Bronchial epithelial cell (primary cell): Measurements from ENCODE around the gene ADAMTSL3. TPM values are rescaled to one million over a fixed set of nuclear protein-coding genes. Genes with fewer than 3 reads are reported as not detected.

Experiments
- DNase-seq: peaks from one replicate; pipeline ENCODE4 v3.0.0-alpha.2; 2010; ENCODE audit warnings: low read depth
- FAIRE-seq: peaks from 2 replicates; lab custom pipeline; 2011; peaks lifted over from hg19 to GRCh38; lab: Jason Lieb, UNC
- H3K27me3 ChIP-seq: 2 replicates; pipeline ENCODE4 v1.5.1; 2011; ENCODE audit warnings: low read length; ENCODE audit not compliant: control insufficient read depth, insufficient read depth
- H3K36me3 ChIP-seq: 2 replicates; pipeline ENCODE4 v1.5.1; 2011; ENCODE audit warnings: low read length; ENCODE audit not compliant: control insufficient read depth, insufficient read depth
- H3K4me3 ChIP-seq: 2 replicates; pipeline ENCODE4 v1.5.1; 2011; ENCODE audit warnings: mild to moderate bottlenecking, low read depth, low read length, control low read depth
- CTCF ChIP-seq: IDR thresholded peaks from 2 replicates; pipeline ENCODE4 v1.5.1; 2011; ENCODE audit warnings: mild to moderate bottlenecking, moderate library complexity, low read length, control low read depth, inconsistent platforms; ENCODE audit not compliant: insufficient read depth, severe bottlenecking
- total RNA-seq: library from RNA; depleted of rRNA; stranded (reverse); fragments of >200 nt; gene quantifications from 2 replicates; pipeline ENCODE4 v1.2.1, GENCODE V29; 2014

The ADAMTSL3 gene
- total RNA-seq, 1 donor from 2014 or later: 0.79 TPM

- no peak overlapping the region for H3K4me3 ChIP-seq
- DNase-seq: no peak
- TF ChIP-seq CTCF: no peak
- no peaks in the 10 kb centered on the region for H3K36me3 ChIP-seq
- FAIRE-seq: no peak
- H3K27me3 ChIP-seq: no peaks in the 10 kb centered on the region
Observed at GRCh38 chr15:83940136-83940535, 286.2 kb downstream of the ADAMTSL3 start.

GRCh38 chr15:83943043-83943442 is 289.1 kb downstream of the ADAMTSL3 start:
- Histone ChIP-seq H3K27me3 (no peaks in the 10 kb centered on the region), H3K36me3 (no peaks in the 10 kb centered on the region), H3K4me3 (no peak overlapping the region)
- FAIRE-seq (no peak), DNase-seq (peak; percentile 62)
- TF ChIP-seq CTCF: no peak

GRCh38 chr15:83943849-83944404 is 290.0 kb downstream of the ADAMTSL3 start:
- no peak overlapping the region for H3K4me3 ChIP-seq
- no peaks in the 10 kb centered on the region for H3K36me3 ChIP-seq
- DNase-seq (peak; percentile 90), FAIRE-seq (no peak)
- H3K27me3 ChIP-seq: no peaks in the 10 kb centered on the region
- TF ChIP-seq CTCF: no peak

GRCh38 chr15:83947156-83947555 is 293.2 kb downstream of the ADAMTSL3 start:
- no peaks in the 10 kb centered on the region for H3K27me3 ChIP-seq
- H3K4me3 ChIP-seq: no peak overlapping the region
- DNase-seq (no peak), FAIRE-seq (no peak)
- H3K36me3 ChIP-seq: no peaks in the 10 kb centered on the region
- TF ChIP-seq CTCF: no peak

- peak; percentile 62 for FAIRE-seq
- no peak overlapping the region for H3K4me3 ChIP-seq
- H3K36me3 ChIP-seq: no peaks in the 10 kb centered on the region
- no peak for TF ChIP-seq CTCF
- no peak for DNase-seq
- H3K27me3 ChIP-seq: no peaks in the 10 kb centered on the region
Observed at GRCh38 chr15:83954506-83954905, 300.6 kb downstream of the ADAMTSL3 start.

GRCh38 chr15:83955806-83956265 is 301.9 kb downstream of the ADAMTSL3 start:
- DNase-seq (no peak), FAIRE-seq (peak; percentile 70)
- Histone ChIP-seq H3K36me3 (no peaks in the 10 kb centered on the region), H3K27me3 (no peaks in the 10 kb centered on the region), H3K4me3 (no peak overlapping the region)
- no peak for TF ChIP-seq CTCF
